ENCODE results near the gene TTC7B.

DNA sequence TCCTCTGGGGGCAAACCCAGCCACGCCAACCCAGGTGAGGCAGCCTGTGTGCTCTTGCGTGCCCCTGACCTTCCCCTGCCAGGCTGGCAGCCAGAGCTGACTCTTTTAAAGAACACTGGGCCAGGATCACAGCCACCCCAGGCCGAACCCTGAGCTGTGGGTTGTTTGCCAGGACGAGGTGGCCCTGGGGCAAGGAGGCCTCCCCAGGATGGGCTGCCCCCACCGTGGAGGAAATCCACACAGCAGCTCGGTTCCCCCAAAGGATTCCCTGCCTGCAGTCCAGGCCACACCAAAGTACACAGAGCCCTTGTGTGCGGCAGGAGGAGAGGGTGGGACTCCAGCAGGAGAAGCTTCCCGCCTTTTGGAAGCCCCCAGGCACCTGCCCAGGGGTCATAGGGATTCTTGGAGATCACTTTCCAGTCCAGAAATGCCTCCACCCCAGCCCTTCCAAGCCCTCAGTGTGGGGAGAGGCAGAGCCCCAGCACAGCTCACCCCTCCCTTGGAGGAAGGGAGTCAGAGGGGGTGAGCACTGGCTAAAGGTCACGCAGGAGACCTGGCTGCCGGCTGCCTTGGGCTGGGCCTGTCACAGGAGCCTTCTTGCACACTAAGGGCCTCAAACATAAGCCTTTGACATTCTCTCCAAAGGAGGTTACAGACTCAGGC lies 303.8 kb downstream of the TTC7B start:
- TF ChIP-seq, protein P1, sequence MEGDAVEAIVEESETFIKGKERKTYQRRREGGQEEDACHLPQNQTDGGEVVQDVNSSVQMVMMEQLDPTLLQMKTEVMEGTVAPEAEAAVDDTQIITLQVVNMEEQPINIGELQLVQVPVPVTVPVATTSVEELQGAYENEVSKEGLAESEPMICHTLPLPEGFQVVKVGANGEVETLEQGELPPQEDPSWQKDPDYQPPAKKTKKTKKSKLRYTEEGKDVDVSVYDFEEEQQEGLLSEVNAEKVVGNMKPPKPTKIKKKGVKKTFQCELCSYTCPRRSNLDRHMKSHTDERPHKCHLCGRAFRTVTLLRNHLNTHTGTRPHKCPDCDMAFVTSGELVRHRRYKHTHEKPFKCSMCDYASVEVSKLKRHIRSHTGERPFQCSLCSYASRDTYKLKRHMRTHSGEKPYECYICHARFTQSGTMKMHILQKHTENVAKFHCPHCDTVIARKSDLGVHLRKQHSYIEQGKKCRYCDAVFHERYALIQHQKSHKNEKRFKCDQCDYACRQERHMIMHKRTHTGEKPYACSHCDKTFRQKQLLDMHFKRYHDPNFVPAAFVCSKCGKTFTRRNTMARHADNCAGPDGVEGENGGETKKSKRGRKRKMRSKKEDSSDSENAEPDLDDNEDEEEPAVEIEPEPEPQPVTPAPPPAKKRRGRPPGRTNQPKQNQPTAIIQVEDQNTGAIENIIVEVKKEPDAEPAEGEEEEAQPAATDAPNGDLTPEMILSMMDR (IDR thresholded peaks at IDR 0.05; ENCODE audit: low read depth, low read length) = no peak
- no peak for TF ChIP-seq POLR2A (IDR thresholded peaks at IDR 0.05; ENCODE audit: extremely low read depth, insufficient read length)
- TF ChIP-seq, protein P2, sequence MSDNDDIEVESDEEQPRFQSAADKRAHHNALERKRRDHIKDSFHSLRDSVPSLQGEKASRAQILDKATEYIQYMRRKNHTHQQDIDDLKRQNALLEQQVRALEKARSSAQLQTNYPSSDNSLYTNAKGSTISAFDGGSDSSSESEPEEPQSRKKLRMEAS (IDR thresholded peaks at IDR 0.05; ENCODE audit: low read depth, low read length) = no peak

Data from NB4 (cell line).